ENCODE results near the gene ESRRA. TPM values are rescaled to one million over a fixed set of nuclear protein-coding genes. Genes with fewer than 3 reads are reported as not detected.

The ESRRA gene
- total and polyA plus RNA-seq, 2 of the 13 experiments (the other 11 are each of a cell fraction or from before 2014, with no cell fraction given) = 18.1 to 36.3 TPM

- TF ChIP-seq ZNF646 (CRISPR knock-in tag; IDR thresholded peaks at IDR 0.05) (no peak), NR2C2 (CRISPR knock-in tag; IDR thresholded peaks at IDR 0.05; ENCODE audit: borderline replicate concordance) (peak; percentile 48; the same call in 1 of the 2 replicates), ZNF10 (CRISPR knock-in tag; IDR thresholded peaks at IDR 0.05; ENCODE audit: borderline replicate concordance, low read depth) (no peak), MYC (CRISPR knock-in tag; IDR thresholded peaks at IDR 0.05; ENCODE audit: borderline replicate concordance) (peak; percentile 30; the same call in 1 of the 2 replicates), SRSF9 (IDR thresholded peaks at IDR 0.05; ENCODE audit: borderline replicate concordance, insufficient read depth, low read depth, low read length, poor library complexity, severe bottlenecking) (no peak), CTCF (CRISPR knock-in tag; IDR thresholded peaks at IDR 0.05) (peak; percentile 60), ZNF101 (CRISPR knock-in tag; IDR thresholded peaks at IDR 0.05; ENCODE audit: borderline replicate concordance, low read depth) (no peak), NAIF1 (CRISPR knock-in tag; IDR thresholded peaks at IDR 0.05; ENCODE audit: borderline replicate concordance) (no peak), SNAI1 (CRISPR knock-in tag; IDR thresholded peaks at IDR 0.05; ENCODE audit: borderline replicate concordance) (no peak)
- TF ChIP-seq, protein P1, sequence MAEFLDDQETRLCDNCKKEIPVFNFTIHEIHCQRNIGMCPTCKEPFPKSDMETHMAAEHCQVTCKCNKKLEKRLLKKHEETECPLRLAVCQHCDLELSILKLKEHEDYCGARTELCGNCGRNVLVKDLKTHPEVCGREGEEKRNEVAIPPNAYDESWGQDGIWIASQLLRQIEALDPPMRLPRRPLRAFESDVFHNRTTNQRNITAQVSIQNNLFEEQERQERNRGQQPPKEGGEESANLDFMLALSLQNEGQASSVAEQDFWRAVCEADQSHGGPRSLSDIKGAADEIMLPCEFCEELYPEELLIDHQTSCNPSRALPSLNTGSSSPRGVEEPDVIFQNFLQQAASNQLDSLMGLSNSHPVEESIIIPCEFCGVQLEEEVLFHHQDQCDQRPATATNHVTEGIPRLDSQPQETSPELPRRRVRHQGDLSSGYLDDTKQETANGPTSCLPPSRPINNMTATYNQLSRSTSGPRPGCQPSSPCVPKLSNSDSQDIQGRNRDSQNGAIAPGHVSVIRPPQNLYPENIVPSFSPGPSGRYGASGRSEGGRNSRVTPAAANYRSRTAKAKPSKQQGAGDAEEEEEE (CRISPR knock-in tag; IDR thresholded peaks at IDR 0.05; ENCODE audit: borderline replicate concordance) = no peak
- TF ChIP-seq, protein P2, sequence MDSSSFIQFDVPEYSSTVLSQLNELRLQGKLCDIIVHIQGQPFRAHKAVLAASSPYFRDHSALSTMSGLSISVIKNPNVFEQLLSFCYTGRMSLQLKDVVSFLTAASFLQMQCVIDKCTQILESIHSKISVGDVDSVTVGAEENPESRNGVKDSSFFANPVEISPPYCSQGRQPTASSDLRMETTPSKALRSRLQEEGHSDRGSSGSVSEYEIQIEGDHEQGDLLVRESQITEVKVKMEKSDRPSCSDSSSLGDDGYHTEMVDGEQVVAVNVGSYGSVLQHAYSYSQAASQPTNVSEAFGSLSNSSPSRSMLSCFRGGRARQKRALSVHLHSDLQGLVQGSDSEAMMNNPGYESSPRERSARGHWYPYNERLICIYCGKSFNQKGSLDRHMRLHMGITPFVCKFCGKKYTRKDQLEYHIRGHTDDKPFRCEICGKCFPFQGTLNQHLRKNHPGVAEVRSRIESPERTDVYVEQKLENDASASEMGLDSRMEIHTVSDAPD (CRISPR knock-in tag; IDR thresholded peaks at IDR 0.05) = no peak
- TF ChIP-seq, protein P3, sequence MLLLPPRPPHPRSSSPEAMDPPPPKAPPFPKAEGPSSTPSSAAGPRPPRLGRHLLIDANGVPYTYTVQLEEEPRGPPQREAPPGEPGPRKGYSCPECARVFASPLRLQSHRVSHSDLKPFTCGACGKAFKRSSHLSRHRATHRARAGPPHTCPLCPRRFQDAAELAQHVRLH (CRISPR knock-in tag; IDR thresholded peaks at IDR 0.05; ENCODE audit: borderline replicate concordance, low read depth) = no peak
These were observed 36.8 kb downstream of the ESRRA start (continued) for GRCh38 chr11:64341851-64342791.
